GM23248 (cell line): ENCODE data around the gene SYNE3. TPM values are rescaled to one million over a fixed set of nuclear protein-coding genes. Genes with fewer than 3 reads are reported as not detected.
"Not testable (repeated sequence)": the region's sequence is repeated elsewhere in the genome, so short reads cannot be mapped to it uniquely, and the experiment has no call there.

Experiments
- DNase-seq: peaks from one replicate; pipeline ENCODE4 v3.0.0-alpha.2; 2015
- H2AFZ ChIP-seq: fragments of 200-600 bp; sonication (generic); 2 replicates; pipeline ENCODE4 v1.6.1; 2016; ENCODE audit warnings: antibody characterized with exemption
- H3F3A ChIP-seq: fragments of 200-600 bp; sonication (generic); 2 replicates; pipeline ENCODE4 v1.6.1; 2016; ENCODE audit warnings: mild to moderate bottlenecking, antibody characterized with exemption, mixed run types; ENCODE audit not compliant: insufficient read depth
- H3K27ac ChIP-seq: fragments of 200-600 bp; sonication (generic); 2 replicates; pipeline ENCODE4 v1.5.1; 2016; ENCODE audit warnings: mild to moderate bottlenecking
- H3K27me3 ChIP-seq: fragments of 200-600 bp; sonication (generic); replicated peaks from 2 replicates; pipeline ENCODE4 v1.6.1; 2016; ENCODE audit warnings: mild to moderate bottlenecking; ENCODE audit not compliant: insufficient read depth
- H3K36me3 ChIP-seq: fragments of 200-600 bp; sonication (generic); 2 replicates; pipeline ENCODE4 v1.6.1; 2016; ENCODE audit warnings: low read depth, mild to moderate bottlenecking
- H3K4me1 ChIP-seq: fragments of 200-600 bp; sonication (generic); 2 replicates; pipeline ENCODE4 v1.6.1; 2016; ENCODE audit warnings: mild to moderate bottlenecking; ENCODE audit not compliant: insufficient read depth
- H3K4me2 ChIP-seq: fragments of 200-600 bp; sonication (generic); one replicate; pipeline ENCODE4 v1.6.1; 2016; ENCODE audit warnings: mild to moderate bottlenecking; ENCODE audit not compliant: unreplicated experiment
- H3K4me3 ChIP-seq: fragments of 200-600 bp; sonication (generic); 2 replicates; pipeline ENCODE4 v1.5.1; 2016; ENCODE audit warnings: mild to moderate bottlenecking
- H3K79me2 ChIP-seq: fragments of 200-600 bp; sonication (generic); 2 replicates; pipeline ENCODE4 v1.6.1; 2016; ENCODE audit warnings: mild to moderate bottlenecking; ENCODE audit not compliant: insufficient read depth
- H3K9ac ChIP-seq: fragments of 200-600 bp; sonication (generic); 2 replicates; pipeline ENCODE4 v1.6.1; 2016; ENCODE audit warnings: mild to moderate bottlenecking
- H3K9me2 ChIP-seq: fragments of 200-600 bp; sonication (generic); 2 replicates; pipeline ENCODE4 v1.6.1; 2016; ENCODE audit warnings: mixed run types, mild to moderate bottlenecking, moderate library complexity; ENCODE audit not compliant: insufficient read depth
- H3K9me3 ChIP-seq: fragments of 200-600 bp; sonication (generic); one replicate; pipeline ENCODE4 v1.6.1; 2017; ENCODE audit warnings: low read depth
- H4K20me1 ChIP-seq: fragments of 200-600 bp; sonication (generic); 2 replicates; pipeline ENCODE4 v1.6.0; 2016; ENCODE audit not compliant: insufficient read depth
- EZH2 ChIP-seq: fragments of 200-600 bp; sonication (generic); IDR thresholded peaks from 2 replicates; pipeline ENCODE4 v1.6.1; 2018; ENCODE audit warnings: antibody characterized with exemption, mild to moderate bottlenecking; ENCODE audit not compliant: insufficient read depth, poor library complexity, severe bottlenecking
- EZH2phosphoT487 ChIP-seq: fragments of 200-600 bp; sonication (generic); IDR thresholded peaks from 2 replicates; pipeline ENCODE4 v1.6.1; 2018; ENCODE audit warnings: antibody characterized with exemption, moderate library complexity, mild to moderate bottlenecking, low read depth; ENCODE audit not compliant: insufficient read depth
- WGBS, 2 experiments: methylation state at CpG; one replicate each; pipeline ENCODE4 v1.1.6; 2015 to 2017; ENCODE audit warnings: low lambda C conversion rate in 2 of 2, low coverage in 1 of 2; ENCODE audit errors: missing lambda C conversion rate in 2 of 2; 5-methylcytosine and 5-hydroxymethylcytosine counted together
- in situ Hi-C: fragments of 300-500 bp; cut with MboI; formaldehyde crosslinking; loops from 2 replicates; pipeline ENCODE4 v1.15.0; 2020
- polyA plus RNA-seq: library from polyadenylated mRNA; unstranded; fragments of >200 nt; fragmentation: Nextera tagmentation; extraction: Ambion mirVana; gene quantifications from 2 replicates; pipeline ENCODE4 v1.2.1, GENCODE V29; 2016
- total RNA-seq: library from RNA; depleted of rRNA; stranded (reverse); fragments of >200 nt; shearing (Covaris generic); gene quantifications from 2 replicates; pipeline ENCODE4 v1.2.3, GENCODE V29; 2014

The SYNE3 gene
- total and polyA plus RNA-seq, 2 experiments from 2014 or later = 1.2 to 4.8 TPM

- in situ Hi-C loops = no loop called here
- Histone ChIP-seq H3K9ac (no peak overlapping the region), H3K9me2 (no peaks in the 10 kb centered on the region), H3K4me2 (peak overlapping the region; percentile 59), H3K9me3 (no peaks in the 10 kb centered on the region), H3K27me3 (no peaks in the 10 kb centered on the region), H3K27ac (no peak overlapping the region), H3K36me3 (no peaks in the 10 kb centered on the region), H3K4me1 (peaks cover 29% of the 10 kb centered on the region), H3F3A (peaks cover 4% of the 10 kb centered on the region; the same call in 1 of the 2 replicates), H2AFZ (no peak overlapping the region), H4K20me1 (no peaks in the 10 kb centered on the region), H3K4me3 (no peak overlapping the region; the same call in 1 of the 2 replicates), H3K79me2 (0 out of 2 replicates have a peak, but pooled peaks cover 9% of the 10 kb centered on the region)
- no peak for TF ChIP-seq EZH2phosphoT487
- no peak for TF ChIP-seq EZH2
- WGBS, 2 experiments = 22 to 35% methylated on average over 5 of the region's 5 CpGs
- DNase-seq = peak; percentile 66
Observed at GRCh38 chr14:95510804-95511203, 5.6 kb downstream of the SYNE3 start.

GRCh38 chr14:95510344-95510743, 6.1 kb downstream of the SYNE3 start:
- H3K4me2 ChIP-seq, H3K79me2 ChIP-seq: not testable (repeated sequence)

GRCh38 chr14:95509495-95509894, 7.0 kb downstream of the SYNE3 start:
- Histone ChIP-seq H3K27ac (no peak overlapping the region), H3K4me2 (no peak overlapping the region), H3K4me1 (peaks cover 30% of the 10 kb centered on the region), H3K4me3 (no peak overlapping the region), H3K36me3 (no peaks in the 10 kb centered on the region), H3K9ac (no peak overlapping the region), H3K79me2 (0 out of 2 replicates have a peak, but pooled peaks cover 9% of the 10 kb centered on the region), H4K20me1 (no peaks in the 10 kb centered on the region), H3K9me3 (no peaks in the 10 kb centered on the region), H3F3A (peaks cover 13% of the 10 kb centered on the region), H3K27me3 (no peaks in the 10 kb centered on the region), H2AFZ (no peak overlapping the region), H3K9me2 (no peaks in the 10 kb centered on the region)
- in situ Hi-C loops = no loop called here
- no peak for DNase-seq
- WGBS, 2 experiments = 79 to 81% methylated on average over 6 of the region's 6 CpGs
- no peak for TF ChIP-seq EZH2phosphoT487
- no peak for TF ChIP-seq EZH2

More at GRCh38 chr14:95510344-95510743, 6.1 kb downstream of the SYNE3 start:
- H2AFZ ChIP-seq, H3K27ac ChIP-seq, H3F3A ChIP-seq, H3K9me2 ChIP-seq, H3K4me3 ChIP-seq, H4K20me1 ChIP-seq, H3K27me3 ChIP-seq, DNase-seq, H3K36me3 ChIP-seq, in situ Hi-C loops, H3K9me3 ChIP-seq, H3K9ac ChIP-seq: not testable (repeated sequence)
- WGBS, 2 experiments = 37 to 46% methylated on average over 9 of the region's 9 CpGs
- peaks cover 24% of the 10 kb centered on the region for H3K4me1 ChIP-seq

- Histone ChIP-seq H3K9me3 (no peaks in the 10 kb centered on the region), H3K4me1 (peaks cover 34% of the 10 kb centered on the region), H3F3A (peaks cover 22% of the 10 kb centered on the region), H3K9ac (no peak overlapping the region), H3K27me3 (no peaks in the 10 kb centered on the region), H3K9me2 (no peaks in the 10 kb centered on the region), H3K4me2 (no peak overlapping the region), H4K20me1 (no peaks in the 10 kb centered on the region), H3K79me2 (0 out of 2 replicates have a peak, but pooled peaks cover 9% of the 10 kb centered on the region), H3K27ac (no peak overlapping the region), H2AFZ (no peak overlapping the region), H3K4me3 (no peak overlapping the region), H3K36me3 (no peaks in the 10 kb centered on the region)
- DNase-seq = no peak
- in situ Hi-C loops = no loop called here
- 47 to 55% methylated on average over 6 of the region's 6 CpGs for WGBS, 2 experiments
- TF ChIP-seq EZH2phosphoT487 (no peak), EZH2 (no peak)
Observed at GRCh38 chr14:95508377-95508776, 8.1 kb downstream of the SYNE3 start.

GRCh38 chr14:95507701-95508103, 8.7 kb downstream of the SYNE3 start:
- Histone ChIP-seq H3F3A (peaks cover 22% of the 10 kb centered on the region), H3K4me2 (peak overlapping the region; percentile 61), H3K4me3 (peak overlapping the region; percentile 30), H3K9me2 (no peaks in the 10 kb centered on the region), H4K20me1 (no peaks in the 10 kb centered on the region), H3K27me3 (no peaks in the 10 kb centered on the region), H3K36me3 (no peaks in the 10 kb centered on the region), H3K79me2 (0 out of 2 replicates have a peak, but pooled peaks cover 9% of the 10 kb centered on the region), H3K4me1 (peaks cover 34% of the 10 kb centered on the region), H3K9me3 (no peaks in the 10 kb centered on the region), H3K27ac (peak overlapping the region; percentile 44), H3K9ac (no peak overlapping the region), H2AFZ (no peak overlapping the region)
- in situ Hi-C loops = no loop called here
- WGBS, 2 experiments = 31 to 33% methylated on average over 3 of the region's 3 CpGs
- TF ChIP-seq EZH2 (no peak), EZH2phosphoT487 (no peak)
- peak; percentile 86 for DNase-seq
